CD4-positive, alpha-beta T cell treated with Interleukin-17A for 4 hours (primary cell): Measurements from ENCODE around the gene TMCO2.

ENCODE experiments used
- DNase-seq: peaks from one replicate; pipeline ENCODE4 v3.0.0-alpha.2; 2020; ENCODE audit warnings: mixed read lengths

Gene TMCO2

GRCh38 chr1:40257688-40258444 is 10.1 kb downstream of the TMCO2 start, which contains the start of gene ZMPSTE24:
TSS of gene ZMPSTE24 (plus strand) at chr1:40258236. CDS start at chr1:40258272, 36 bp downstream.
- peak; percentile 94 for DNase-seq

DNA sequence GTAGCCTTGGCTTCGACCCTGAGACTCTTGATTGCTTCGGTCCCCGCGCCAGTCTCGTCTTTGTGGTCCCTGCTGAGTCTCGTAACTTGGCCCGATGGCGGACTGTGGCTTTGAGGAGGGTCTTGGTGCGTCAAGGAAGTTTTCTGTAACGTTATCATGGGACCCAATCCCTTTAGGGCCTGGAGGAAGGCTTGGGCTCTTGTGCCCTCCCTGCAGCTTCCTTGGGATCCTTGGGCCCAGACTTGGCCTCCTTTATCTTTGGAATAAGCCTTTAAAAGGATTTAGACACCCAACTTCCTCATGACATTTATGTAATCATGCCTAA is 10.7 kb downstream of the TMCO2 start:
- DNase-seq: no peak

GRCh38 chr1:40264354-40264781 is 16.6 kb downstream of the TMCO2 start:
- no peak for DNase-seq

DNA sequence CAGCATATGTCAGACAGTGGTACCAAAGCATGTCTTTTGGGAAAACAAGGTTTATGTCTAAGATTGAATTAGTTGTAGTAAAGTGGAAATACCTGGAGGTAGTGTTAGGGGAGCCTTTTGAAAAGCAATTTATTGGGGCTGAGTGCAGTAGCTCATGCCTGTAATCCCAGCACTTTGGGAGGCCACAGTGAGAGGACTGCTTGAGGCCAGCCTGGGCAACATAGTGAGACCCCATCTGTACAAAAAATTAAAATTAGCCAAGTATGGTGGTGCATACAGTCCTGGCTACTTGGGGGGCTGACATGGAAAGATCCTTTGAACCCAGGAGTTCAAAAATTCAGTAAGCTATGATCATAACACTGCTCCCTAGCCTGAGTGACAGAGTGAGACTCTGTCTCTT is 17.6 kb downstream of the TMCO2 start:
- DNase-seq: no peak

GRCh38 chr1:40265919-40266318 is 18.2 kb downstream of the TMCO2 start:
- no peak for DNase-seq

DNA sequence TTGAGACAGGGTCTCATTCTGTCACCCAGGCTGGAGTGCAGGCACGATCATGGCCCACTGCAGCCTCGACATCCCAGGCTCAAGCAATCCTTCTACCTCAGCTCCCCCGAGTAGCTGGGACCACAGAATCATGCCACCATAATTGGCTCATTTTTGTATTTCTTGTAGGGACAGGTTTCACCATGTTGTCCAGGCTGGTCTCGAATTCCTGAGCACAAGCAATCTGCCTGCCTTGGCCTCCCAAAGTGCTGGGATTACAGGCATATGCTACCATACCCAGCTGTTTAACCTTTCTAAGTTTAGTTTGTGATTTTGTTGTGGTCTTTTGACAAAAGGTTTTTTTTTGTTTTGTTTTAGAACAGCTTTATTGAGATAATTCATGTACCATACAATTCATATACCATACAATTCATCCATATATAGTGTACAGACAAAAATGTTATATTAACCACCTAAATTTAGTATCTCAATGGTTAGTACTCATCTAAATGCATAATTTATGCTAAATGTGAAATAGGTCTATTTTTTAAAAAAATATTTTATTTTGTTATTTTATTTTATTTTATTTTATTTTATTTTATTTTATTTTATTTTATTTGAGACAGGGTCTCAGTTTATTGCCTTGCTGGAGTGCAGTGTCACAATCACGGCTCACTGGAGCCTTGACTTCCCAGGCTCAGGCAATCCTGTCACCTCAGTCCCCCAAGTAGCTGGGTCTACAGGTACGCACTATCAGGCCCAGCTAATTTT is 19.2 kb downstream of the TMCO2 start:
- no peak for DNase-seq

DNA sequence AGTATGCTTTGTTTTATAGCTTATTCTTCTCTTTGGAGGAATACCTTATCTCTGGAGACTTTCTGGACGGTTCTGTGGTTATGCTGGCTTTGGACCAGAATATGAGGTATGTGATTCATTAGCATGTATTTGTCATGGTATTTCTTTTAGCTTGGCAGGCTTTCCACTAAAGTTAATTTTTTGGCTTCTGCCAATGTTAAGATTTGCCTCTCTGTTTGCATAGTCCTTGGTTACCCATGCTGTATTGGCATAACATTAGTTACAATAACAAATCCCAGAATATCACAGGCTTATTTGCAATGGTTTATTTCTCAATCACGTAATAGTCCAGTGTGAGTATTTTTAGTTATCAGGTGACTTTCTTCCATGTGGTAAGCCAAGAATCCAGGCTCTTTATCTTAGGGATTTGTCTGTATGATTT is 20.0 kb downstream of the TMCO2 start:
- no peak for DNase-seq

DNA sequence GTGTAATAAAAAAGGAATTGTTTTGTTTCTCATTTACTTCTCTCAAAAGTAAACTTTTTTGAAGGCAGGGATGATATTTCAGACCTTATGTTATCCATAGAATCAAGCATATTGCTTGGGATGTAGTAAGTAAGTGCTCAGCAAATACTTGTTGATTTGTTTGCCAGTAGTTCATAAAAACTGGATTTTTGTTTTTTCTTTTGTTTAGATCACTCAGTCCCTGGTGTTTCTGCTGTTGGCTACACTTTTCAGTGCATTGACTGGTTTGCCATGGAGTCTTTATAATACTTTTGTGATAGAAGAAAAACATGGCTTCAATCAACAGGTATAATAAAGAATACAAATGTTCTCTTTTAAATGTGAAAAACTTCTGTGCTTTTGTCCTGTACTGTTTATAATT is 20.5 kb downstream of the TMCO2 start:
- DNase-seq: no peak

DNA sequence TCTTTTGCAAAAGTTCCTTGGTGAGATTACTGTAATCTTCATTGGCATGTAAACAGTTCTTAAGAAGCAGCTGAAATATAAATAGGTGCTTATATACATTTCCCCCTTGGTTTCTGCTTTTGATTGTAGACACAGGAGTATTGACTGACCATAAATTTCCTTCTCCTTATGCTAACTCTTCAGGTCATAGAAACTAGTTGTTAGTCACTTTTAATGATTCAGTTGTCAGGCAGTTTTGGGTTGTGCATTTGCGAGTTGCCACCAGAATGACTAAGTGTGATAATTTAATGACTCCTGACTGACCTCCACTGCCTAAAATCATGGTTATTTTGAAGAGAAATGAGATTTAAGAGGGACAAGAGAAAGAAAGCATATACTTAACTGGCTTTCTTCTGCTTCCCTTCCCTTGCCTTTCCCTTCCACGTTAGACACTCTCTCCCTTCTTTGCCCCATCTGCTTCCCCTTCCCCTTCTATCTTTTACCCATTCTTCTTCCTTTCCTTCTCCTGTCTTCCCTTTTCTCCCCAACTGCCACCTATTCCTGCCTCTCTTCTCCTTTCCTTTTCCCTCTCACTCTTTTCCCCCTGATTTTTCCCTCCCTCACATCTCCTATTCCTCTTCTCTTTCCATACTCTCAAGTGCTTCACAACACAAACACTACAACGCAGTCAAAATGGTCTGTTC is 22.6 kb downstream of the TMCO2 start:
- no peak for DNase-seq

- DNase-seq: no peak
These were observed 25.0 kb downstream of the TMCO2 start for GRCh38 chr1:40272653-40273213.

DNA sequence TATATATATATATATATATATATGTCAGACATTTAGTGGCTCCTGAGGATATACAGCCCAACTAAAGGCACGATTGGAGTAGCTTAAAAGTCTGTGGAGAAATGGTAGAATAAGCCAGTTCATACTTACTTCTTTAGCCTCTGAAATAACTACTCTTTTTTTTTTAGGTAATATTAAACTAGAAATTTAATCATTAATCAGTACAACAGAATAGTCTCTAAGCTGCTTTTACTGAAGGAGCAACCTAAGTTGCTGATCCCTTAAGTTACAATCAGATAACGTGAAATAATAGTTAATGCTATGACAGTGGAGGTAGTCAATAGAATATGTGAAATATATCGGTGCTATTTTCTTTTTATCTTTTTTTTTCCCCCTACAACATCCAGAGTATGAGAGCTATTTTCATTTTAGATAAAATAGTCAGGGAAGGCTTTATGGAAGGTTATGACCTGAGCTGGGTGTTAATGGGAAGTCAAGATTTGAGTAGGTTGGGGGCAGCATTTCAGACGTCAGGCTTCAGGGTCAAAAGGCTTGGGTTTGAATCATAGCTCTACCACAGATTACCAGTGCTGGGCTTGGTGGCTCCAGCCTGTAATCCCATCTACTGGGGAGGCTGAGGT is 25.9 kb downstream of the TMCO2 start:
- DNase-seq: no peak

DNA sequence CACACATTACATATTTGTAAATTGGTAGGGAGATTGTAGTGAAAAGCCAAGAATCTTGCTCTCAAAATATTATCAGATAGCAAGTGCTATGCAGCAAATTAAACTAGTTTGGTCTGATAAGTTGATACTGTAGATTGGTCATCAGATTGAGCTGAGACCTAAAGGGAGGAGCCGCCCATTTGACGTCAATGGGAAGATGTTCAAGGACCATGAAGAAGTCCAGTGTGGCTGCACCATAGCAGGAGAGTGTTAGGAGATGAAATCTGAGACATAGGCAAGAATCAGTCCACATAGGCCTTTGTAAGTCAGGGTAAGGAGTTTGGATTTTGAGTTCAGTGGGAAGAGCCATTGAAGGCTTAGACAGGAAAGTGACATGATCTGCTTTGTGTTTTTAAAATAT is 26.6 kb downstream of the TMCO2 start:
- DNase-seq: no peak

DNA sequence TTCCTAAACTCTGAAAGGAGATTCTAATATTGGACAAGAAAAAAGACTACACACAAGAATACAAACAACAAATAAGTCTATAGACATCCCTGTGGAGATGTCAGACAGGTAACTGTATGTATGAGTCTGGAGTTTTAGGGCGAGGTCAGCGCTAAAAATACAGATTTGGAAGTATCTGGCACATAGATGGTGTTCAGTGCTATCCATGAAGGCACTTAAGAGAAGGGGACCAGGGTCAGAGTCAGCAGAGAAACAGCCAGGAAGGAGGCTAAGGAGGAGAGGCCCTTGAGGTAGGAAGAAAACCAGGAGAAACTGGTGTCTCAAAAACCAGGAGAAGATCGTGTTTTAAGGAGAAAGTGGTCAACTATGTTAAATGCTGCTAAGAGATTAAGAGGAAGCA is 28.4 kb downstream of the TMCO2 start:
- no peak for DNase-seq

- no peak for DNase-seq
These were observed 34.1 kb downstream of the TMCO2 start for GRCh38 chr1:40281853-40282252.

GRCh38 chr1:40291293-40291692 is 43.6 kb downstream of the TMCO2 start:
- no peak for DNase-seq

DNA sequence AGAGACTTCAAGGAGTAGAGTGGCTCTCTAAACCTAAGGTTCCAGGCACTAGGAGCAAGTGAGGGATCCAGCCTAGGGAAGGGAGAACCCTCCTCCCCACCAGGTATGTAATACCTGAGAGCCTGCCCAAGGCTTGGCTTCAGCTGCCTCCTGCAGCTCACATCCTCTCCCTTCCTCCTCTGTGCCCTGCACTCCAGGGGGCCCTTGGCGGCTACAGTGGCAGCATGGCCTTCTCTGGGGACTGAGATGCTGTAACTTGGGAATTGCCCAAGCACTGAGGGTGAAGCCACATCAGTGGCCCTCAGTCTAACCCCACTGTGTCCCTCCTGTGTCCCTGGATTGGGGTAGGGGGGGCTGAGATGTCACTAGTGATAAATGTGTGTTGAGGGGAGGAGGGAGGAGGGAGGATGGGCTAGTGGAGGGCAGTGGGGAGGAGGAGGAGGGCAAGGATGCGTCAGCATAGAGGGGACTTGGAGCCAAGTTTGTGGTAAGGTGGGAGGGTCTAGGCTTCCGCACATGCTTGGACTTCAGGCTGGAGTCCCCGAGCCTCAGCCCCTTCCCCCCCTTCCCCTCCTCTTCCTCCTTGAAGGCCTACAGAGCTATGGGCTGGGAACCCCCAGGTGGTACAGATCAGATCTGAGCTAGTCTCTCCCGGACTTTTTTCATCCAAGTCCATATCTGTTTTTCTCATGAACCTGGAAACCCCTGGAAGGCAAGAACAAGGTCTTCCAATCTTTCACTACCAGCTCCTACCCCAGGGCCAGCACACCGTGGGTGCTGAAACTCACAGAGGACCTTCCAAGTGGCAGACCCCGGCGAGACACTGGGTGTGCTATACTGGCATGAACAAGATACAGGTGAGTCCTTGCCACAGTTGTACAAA is 51.9 kb downstream of the TMCO2 start:
- no peak for DNase-seq

DNA sequence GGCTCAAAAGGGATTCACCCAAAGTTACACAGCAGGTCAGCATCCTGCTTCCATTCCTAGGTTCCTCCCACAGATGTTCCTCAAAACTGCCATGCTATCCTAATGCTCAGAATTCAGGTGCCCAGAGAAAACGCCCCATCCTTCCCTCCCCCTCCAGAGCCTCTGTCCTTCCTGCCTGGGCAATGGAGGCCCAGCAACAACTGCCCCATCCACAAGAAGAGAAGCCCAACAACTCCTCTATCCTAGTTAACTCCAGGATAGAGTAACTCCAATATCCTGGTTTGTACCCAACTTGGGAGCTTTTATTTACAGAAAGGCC is 52.5 kb downstream of the TMCO2 start:
- no peak for DNase-seq

GRCh38 chr1:40300651-40301050 is 52.9 kb downstream of the TMCO2 start:
- no peak for DNase-seq

DNA sequence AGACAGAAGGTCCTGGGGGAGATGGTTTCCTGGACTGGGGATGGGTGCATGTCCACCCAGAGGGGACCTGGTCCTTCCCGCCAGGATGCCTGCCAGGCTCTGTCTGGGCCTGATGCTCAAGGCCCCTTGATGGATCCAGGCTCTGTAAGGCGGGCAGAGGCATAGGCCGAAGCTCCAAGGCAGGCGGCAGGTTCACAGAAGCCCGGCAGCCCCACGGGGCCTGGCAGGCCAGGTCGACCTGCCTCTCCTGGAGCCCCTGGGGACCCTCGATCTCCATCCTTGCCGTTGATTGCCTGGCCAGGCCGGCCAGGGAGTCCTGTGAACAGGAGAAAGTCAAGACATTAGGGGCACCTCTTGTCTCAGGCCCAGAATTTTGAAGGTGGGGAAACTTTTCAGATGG is 53.3 kb downstream of the TMCO2 start:
- no peak for DNase-seq
